NCI-H526 treated with DMSO at 0.1 percent for 48 hours (cell line): ENCODE results near the gene SRRM5.
A peak's percentile ranks its signal among the peaks of the same experiment; 100 is the strongest.
"Not testable (repeated sequence)": the region's sequence is repeated elsewhere in the genome, so short reads cannot be mapped to it uniquely, and the experiment has no call there.

ENCODE experiments used
- DNase-seq: peaks from one replicate; lab custom pipeline; 2025; lab: John Stamatoyannopoulos, UW

SRRM5 gene

DNA sequence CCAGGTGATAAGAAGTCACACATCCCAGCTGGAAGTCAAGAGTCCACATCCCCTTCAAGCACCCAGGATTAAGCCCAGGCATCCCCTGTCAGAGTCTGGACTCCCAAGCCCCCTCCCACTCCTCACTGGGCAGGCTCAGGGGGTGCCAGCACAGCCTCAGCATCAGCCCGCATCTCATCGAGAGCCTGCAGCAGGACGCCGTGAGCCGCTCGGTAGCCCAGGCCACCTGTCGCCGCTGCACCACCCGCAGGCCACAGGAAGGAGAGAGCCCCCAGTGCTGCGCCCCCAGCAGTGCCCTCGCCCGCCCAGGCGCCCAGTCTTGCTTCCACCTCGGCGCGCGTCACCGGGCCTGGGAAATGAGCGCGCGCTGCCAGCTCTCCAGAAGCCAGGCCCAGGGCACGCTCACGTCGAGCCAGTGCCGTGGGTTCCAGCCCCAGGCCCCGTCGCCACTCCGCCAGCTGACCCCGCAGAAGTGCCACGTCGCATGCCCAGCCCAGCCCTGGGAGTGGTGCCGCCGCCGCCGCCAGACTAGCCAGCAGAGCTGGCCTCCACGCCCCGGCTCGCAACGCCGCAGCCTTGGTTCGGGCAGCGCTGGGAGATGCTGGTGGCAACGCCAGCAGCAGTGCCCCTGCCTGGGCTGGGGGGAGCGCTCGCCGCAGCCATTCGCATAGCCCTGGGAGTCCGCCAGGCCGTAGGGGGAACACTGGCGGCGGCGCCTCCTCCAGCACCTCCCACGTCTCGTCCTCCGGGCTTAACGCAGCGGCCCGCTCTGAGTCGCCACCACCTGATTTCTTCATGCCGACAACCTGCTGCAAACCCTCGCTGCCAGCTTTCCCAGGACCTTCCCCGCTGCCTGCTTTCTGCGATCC lies 19.8 kb upstream of the SRRM5 start:
- no peak for DNase-seq

GRCh38 chr19:43592800-43593350 lies 19.0 kb upstream of the SRRM5 start:
- no peak for DNase-seq

DNA sequence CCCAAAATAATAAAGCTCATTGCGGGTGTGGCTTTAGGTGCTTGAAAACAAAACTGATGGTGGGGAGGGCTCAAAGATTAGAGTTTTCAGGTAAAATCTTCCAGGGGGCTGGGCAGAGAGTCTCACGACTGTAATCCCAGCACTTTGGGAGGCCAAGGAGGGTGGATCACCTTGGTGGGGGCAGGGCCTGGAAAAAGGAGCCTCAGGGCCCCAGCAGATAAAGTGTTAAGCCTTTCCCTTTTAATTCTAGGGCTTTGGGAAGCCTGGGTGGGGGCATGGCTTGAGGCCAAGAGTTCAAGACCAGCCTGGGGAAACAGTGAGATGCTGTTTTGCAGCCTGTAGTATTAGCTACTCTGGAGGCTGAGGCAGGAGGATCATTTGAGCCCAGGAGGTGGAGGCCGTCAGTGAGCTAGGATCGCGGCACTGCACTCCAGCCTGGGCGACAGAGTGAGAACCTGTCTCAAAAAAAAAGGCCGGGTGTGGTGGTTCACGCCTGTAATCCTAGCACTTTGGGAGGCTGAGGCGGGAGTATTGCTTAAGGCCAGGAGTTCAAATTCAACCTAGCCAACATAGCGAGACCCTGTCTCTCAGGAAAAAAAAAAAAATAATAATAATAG lies 17.7 kb upstream of the SRRM5 start:
- DNase-seq: no peak

DNA sequence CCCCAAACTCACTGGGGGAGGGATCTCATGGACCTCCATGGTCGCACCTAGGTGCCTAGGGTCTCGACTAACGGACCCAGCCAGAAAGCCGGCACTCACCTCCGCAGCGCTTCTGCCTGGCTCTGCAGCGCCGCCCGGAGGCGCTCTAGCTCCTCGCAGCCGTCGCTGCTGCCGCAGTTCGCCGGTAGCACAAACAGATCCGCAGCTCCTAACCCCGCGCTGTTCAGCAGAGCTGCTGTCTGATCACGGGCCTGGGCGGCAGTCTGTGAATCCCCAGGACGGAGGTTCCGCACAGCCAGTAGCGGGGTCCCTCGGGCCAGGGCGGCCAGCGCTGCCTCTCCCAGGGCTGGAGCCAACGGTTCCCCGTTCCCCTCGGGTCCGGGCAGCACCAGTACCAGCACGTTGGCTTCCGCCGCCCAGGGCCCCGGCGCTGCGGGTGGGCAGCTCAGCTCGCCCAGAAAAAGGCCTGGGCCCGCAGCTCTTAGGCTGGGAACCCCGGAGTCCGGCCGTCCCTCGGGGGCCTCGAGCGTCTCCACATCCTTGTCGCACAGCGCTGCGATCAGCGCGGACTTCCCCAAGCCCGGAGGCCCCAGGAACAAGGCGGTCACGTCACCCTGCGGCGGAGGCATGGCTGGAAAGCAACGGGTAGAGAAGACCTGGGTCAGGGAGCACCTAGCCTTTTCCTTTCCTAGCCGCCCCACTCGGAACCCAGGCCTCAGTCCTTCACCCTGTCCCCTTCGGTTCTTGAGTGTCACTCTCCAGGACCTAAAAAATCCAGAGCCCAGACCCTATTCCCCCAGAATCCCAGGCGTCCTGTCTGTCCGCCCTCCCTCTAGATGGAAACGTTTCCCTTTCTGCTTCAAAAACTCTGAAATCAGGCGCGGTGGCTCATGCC lies 16.9 kb upstream of the SRRM5 start:
- DNase-seq: peak; percentile 59

- no peak for DNase-seq
Measured at GRCh38 chr19:43595605-43595998, 16.3 kb upstream of the SRRM5 start.

DNA sequence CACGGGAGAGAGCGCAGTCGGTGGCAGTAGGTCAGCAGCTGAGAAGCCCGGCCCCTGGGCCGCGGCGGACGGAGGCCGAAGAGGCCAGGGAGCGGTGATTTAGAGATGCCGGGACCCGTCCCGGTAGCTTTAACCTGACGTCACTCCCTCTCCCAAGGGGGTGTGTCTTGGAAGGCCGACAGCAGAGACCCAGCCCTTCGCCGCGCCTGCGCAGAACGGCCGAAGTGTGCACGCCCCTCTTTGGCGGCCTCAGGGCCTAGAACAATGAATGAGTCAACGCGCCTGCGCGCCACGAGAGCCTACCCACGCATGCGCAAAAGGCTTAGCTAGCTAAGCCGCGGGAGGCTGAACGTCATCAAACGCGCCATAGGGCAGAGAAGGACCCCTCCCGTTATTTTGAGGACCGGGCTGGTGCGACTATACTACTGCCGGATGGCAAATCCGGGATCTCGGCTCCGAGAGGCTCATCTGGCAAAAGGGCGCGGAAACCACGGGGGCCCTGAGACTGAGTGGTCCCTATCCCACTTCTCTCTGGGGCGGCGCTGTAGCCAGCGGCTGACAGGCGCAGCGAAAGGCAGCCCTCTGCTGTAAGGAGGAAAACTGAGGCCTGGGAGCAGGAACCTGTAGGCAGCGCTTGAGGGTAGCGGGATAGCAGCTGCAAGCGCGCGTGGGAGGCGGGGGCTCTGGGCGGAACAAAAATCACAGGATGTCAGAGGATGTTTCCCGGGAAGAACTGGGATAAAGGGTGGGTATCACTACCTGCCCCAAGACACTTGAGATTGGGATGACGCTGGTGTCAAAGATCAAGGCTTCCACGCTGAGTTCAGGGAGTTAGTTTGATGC lies 15.7 kb upstream of the SRRM5 start, which contains the start of the genes IRGQ and ZNF576:
TSS of gene IRGQ (minus strand) at position 136 of the 843 bp plus-strand sequence. CDS start 796 bp downstream, outside the sequence.
TSS of gene ZNF576 (plus strand) at position 597 of the 843 bp plus-strand sequence. CDS start 514 bp downstream, outside the sequence.
- peak; percentile 99 for DNase-seq

- DNase-seq: no peak
Measured at GRCh38 chr19:43596842-43597461, 14.9 kb upstream of the SRRM5 start.

GRCh38 chr19:43597876-43598275 lies 14.0 kb upstream of the SRRM5 start:
- DNase-seq: no peak

- no peak for DNase-seq
Measured at GRCh38 chr19:43598445-43599240, 13.2 kb upstream of the SRRM5 start.

DNA sequence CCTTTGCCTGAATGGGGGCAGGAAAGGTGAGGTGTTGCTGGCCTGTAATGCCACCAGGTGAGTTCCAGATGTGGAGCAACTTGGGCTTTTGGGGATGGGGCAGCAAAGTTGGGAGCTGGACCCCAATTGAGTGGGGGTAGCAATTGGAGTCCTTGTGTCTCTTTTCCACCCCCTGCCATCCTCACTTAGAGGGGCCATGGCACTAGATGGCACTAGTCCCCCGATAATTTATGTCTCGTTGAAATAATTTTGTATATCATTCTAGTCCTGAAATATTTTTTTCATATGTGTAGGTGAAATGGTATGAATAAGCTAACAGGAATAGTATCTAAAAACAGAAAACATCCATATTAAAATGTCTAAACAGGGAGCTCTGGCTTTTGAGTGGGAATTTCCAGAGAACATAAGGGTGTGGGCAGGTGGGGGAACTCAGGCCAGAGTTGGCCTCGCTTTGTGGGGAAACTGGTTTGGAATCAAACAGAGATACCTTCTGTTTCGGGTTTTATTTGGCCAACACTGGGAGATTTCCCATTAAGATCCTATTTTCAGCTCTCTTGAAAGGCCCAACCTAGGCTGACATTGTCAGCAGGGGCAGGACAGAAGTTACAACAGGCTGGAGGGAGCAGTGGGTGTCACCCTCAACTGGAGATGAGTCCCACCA lies 12.1 kb upstream of the SRRM5 start:
- no peak for DNase-seq

- DNase-seq: not testable (repeated sequence)
Measured at GRCh38 chr19:43600326-43600725, 11.6 kb upstream of the SRRM5 start.

- DNase-seq: no peak
Measured at GRCh38 chr19:43605875-43606568, 5.9 kb upstream of the SRRM5 start.

DNA sequence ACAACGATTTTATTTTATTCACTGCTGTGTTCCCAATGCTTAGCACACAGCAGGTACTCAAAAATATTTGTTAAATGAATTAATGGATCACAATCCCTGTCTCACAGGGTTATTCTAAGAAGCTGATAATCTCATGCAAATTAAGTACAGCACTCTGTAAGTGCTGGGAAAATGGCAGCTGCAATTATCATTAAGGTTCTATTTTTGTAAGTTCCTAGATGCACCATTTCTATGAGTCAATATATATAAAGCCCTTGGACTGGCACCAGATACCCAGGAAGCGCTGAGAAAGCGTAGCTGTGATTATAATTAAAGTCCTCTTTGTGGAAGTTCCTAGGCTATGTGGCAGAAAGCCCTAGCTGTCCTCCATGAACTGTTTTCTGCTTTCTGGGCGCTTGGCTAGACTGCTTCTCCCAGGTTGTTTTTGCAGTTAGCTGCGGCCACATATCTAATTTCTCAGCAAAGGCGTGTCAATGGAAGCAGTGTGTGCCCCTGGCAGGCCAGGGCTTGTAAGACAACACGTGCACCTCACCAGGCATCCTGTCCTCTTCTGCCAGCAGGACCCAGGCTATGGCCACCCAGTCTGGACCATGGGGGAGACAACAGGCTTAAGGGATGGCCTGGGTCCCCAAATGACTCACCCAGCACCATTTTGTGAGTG lies 5.2 kb upstream of the SRRM5 start:
- peak; percentile 68 for DNase-seq

- DNase-seq: no peak
Measured at GRCh38 chr19:43607238-43608205, 4.4 kb upstream of the SRRM5 start.

- DNase-seq: no peak
Measured at GRCh38 chr19:43609872-43610271, 2.0 kb upstream of the SRRM5 start.

DNA sequence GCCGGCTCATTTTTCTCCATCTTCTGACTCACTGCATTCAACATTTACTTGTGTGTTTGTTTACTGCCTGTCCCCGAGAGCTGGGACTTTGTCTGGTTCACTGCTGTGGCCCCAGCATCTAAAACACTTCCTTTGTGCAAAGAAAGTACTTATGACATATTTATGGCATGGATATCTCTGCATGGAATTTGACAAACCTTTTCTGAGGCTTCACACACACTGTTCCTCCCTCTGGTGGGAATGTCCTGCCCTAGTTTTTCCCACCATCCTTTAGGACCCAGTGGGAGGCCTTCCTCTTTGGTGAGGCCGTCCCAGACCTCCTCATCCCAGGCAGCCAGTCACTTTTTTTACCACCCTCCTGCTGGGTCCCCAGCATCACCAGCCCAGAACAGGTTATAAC lies 1.4 kb upstream of the SRRM5 start:
- DNase-seq: no peak

DNA sequence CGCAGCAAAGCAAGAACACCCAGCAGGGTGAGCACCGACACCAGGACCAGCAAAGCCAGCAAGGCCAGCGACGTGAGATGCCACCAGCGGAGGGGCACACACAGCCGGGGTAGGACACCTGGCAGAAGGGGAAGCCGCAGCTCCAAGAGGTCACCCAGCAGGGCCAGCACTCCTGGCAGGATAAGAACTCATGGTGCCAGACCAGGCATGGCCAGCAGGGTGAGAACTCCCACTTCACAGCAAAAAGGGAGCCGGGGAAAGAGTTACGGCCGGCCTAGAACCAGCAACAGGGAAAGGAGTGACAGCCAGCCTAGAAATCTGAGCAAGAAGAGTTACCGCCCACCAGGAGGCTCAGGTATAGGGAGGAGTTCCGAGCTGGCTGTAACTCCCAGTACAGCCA lies 486 bp downstream of the SRRM5 start:
- DNase-seq: no peak
